Upper lobe of left lung (tissue), 4 donors: ENCODE measurements around the gene STEAP3.

Experiments used
- POLR2A ChIP-seq, 4 donors: fragments of 450-650 bp; IDR thresholded peaks; one replicate each; pipeline ENCODE4 v1.5.1; 2016 to 2017; ENCODE audit warnings: antibody characterized with exemption in 4 of 4, mild to moderate bottlenecking in 2 of 4
- POLR2AphosphoS5 ChIP-seq, 2 donors: sonication (generic); formaldehyde crosslinking; IDR thresholded peaks; one replicate each; pipeline ENCODE4 v1.5.1; 2017; ENCODE audit warnings: antibody characterized with exemption in 2 of 2
- TF ChIP-seq, protein P1 (sequence below), 6 experiments: fragments of 450-650 bp in 4 of 6; fragments of 200-600 bp in 2 of 6; sonication (generic) in 2 of 6; IDR thresholded peaks; one replicate each; pipeline ENCODE4 v1.5.1; 2016 to 2019; ENCODE audit warnings: antibody characterized with exemption in 6 of 6

DNA sequence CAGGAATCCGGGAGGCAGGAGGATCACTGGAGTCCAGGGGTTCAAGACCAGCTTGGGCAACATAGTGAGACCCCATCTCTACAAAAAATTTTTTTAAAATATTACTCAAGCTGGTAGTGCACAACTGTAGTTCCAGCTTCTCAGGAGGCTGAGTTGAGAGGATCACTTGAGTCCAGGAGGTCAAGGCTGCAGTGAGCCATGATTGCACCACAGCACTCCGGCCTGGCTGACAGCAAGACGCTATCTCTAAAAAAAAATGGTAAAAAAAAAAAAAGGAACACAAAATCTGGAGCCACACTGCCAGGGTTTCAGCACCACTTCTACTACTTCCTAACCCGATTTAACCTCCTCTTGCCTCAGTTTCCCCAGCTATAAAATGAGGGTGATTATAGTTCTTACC, 57.0 kb downstream of the STEAP3 start:
- TF ChIP-seq, protein P1, sequence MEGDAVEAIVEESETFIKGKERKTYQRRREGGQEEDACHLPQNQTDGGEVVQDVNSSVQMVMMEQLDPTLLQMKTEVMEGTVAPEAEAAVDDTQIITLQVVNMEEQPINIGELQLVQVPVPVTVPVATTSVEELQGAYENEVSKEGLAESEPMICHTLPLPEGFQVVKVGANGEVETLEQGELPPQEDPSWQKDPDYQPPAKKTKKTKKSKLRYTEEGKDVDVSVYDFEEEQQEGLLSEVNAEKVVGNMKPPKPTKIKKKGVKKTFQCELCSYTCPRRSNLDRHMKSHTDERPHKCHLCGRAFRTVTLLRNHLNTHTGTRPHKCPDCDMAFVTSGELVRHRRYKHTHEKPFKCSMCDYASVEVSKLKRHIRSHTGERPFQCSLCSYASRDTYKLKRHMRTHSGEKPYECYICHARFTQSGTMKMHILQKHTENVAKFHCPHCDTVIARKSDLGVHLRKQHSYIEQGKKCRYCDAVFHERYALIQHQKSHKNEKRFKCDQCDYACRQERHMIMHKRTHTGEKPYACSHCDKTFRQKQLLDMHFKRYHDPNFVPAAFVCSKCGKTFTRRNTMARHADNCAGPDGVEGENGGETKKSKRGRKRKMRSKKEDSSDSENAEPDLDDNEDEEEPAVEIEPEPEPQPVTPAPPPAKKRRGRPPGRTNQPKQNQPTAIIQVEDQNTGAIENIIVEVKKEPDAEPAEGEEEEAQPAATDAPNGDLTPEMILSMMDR (IDR thresholded peaks at IDR 0.05): no peak
- no peak for TF ChIP-seq POLR2AphosphoS5 (IDR thresholded peaks at IDR 0.05)
- no peak for TF ChIP-seq POLR2A (IDR thresholded peaks at IDR 0.05)
